H9 (cell line): ENCODE data around the gene CDAN1. TPM values are rescaled to one million over a fixed set of nuclear protein-coding genes. Genes with fewer than 3 reads are reported as not detected.

Experiments used
- DNase-seq: peaks from one replicate; pipeline ENCODE4 v3.0.0-alpha.2; 2017
- H2AFZ ChIP-seq: one replicate; pipeline ENCODE4 v1.6.1; 2013; ENCODE audit warnings: mild to moderate bottlenecking, low read length, control low read depth, moderate library complexity
- H2AK5ac ChIP-seq: 2 replicates; pipeline ENCODE4 v1.6.1; 2013; ENCODE audit warnings: low read length, control low read depth, mixed read lengths; ENCODE audit not compliant: insufficient read length
- H2BK120ac ChIP-seq: one replicate; pipeline ENCODE4 v1.6.1; 2013; ENCODE audit warnings: low read depth, mild to moderate bottlenecking, low read length, control low read depth, inconsistent platforms; ENCODE audit not compliant: poor library complexity, severe bottlenecking
- H2BK12ac ChIP-seq: 2 replicates; pipeline ENCODE4 v1.6.1; 2013; ENCODE audit warnings: low read length, control low read depth, mixed read lengths, low read depth; ENCODE audit not compliant: insufficient read length
- H2BK15ac ChIP-seq: 2 replicates; pipeline ENCODE4 v1.6.1; 2013; ENCODE audit warnings: low read depth, low read length, control low read depth
- H2BK20ac ChIP-seq: one replicate; pipeline ENCODE4 v1.6.1; 2013; ENCODE audit warnings: low read depth, mild to moderate bottlenecking, low read length, control low read depth, inconsistent platforms; ENCODE audit not compliant: poor library complexity, severe bottlenecking
- H2BK5ac ChIP-seq: 2 replicates; pipeline ENCODE4 v1.6.1; 2013; ENCODE audit warnings: low read length, control low read depth, mixed read lengths; ENCODE audit not compliant: insufficient read length
- H3K14ac ChIP-seq: 2 replicates; pipeline ENCODE4 v1.6.1; 2013; ENCODE audit warnings: low read length, control low read depth; ENCODE audit not compliant: insufficient read depth
- H3K18ac ChIP-seq: 2 replicates; pipeline ENCODE4 v1.6.1; 2013; ENCODE audit warnings: low read depth, mild to moderate bottlenecking, mixed read lengths, low read length, control low read depth; ENCODE audit not compliant: insufficient read length
- H3K23ac ChIP-seq: 2 replicates; pipeline ENCODE4 v1.6.1; 2013; ENCODE audit warnings: low read length, control low read depth, mixed read lengths, low read depth; ENCODE audit not compliant: insufficient read length
- H3K23me2 ChIP-seq: 2 replicates; pipeline ENCODE4 v1.6.1; 2013; ENCODE audit warnings: low read depth, mild to moderate bottlenecking, mixed read lengths, low read length, control low read depth; ENCODE audit not compliant: insufficient read length, poor library complexity, severe bottlenecking
- H3K27ac ChIP-seq: 2 replicates; pipeline ENCODE4 v1.5.1; 2013; ENCODE audit warnings: low read length, control low read depth, mixed read lengths, low read depth; ENCODE audit not compliant: insufficient read length
- H3K27me3 ChIP-seq: 2 replicates; pipeline ENCODE4 v1.6.1; 2013; ENCODE audit warnings: low read length, control low read depth, inconsistent platforms; ENCODE audit not compliant: insufficient read depth
- H3K4ac ChIP-seq: 2 replicates; pipeline ENCODE4 v1.6.1; 2013; ENCODE audit warnings: low read depth, mild to moderate bottlenecking, control low read depth, inconsistent platforms, low read length, moderate library complexity
- H3K4me1 ChIP-seq: 2 replicates; pipeline ENCODE4 v1.6.1; 2013; ENCODE audit warnings: low read length, control low read depth, inconsistent platforms; ENCODE audit not compliant: insufficient read depth
- H3K4me2 ChIP-seq: 2 replicates; pipeline ENCODE4 v1.6.1; 2013; ENCODE audit warnings: low read length, control low read depth, mixed read lengths; ENCODE audit not compliant: insufficient read length, insufficient read depth
- H3K56ac ChIP-seq: 2 replicates; pipeline ENCODE4 v1.6.1; 2013; ENCODE audit warnings: low read depth, mild to moderate bottlenecking, mixed read lengths, low read length, control low read depth; ENCODE audit not compliant: insufficient read length
- H3K79me1 ChIP-seq: 2 replicates; pipeline ENCODE4 v1.6.1; 2013; ENCODE audit warnings: low read depth, mild to moderate bottlenecking, moderate library complexity, low read length, control low read depth, inconsistent platforms; ENCODE audit not compliant: insufficient read depth, poor library complexity, severe bottlenecking
- H3K79me2 ChIP-seq: 2 replicates; pipeline ENCODE4 v1.6.1; 2013; ENCODE audit warnings: low read length, control low read depth, inconsistent platforms; ENCODE audit not compliant: insufficient read depth
- H3K9ac ChIP-seq: 2 replicates; pipeline ENCODE4 v1.6.1; 2013; ENCODE audit warnings: low read length, control low read depth, mixed read lengths; ENCODE audit not compliant: insufficient read length; ENCODE audit errors: extremely low read depth
- H3K9me3 ChIP-seq: one replicate; pipeline ENCODE4 v1.6.1; 2013; ENCODE audit warnings: low read depth, low read length, inconsistent platforms; ENCODE audit not compliant: control insufficient read depth
- H3T11ph ChIP-seq: one replicate; pipeline ENCODE4 v1.6.1; 2013; ENCODE audit warnings: mild to moderate bottlenecking, low read length, control low read depth, inconsistent platforms
- H4K20me1 ChIP-seq: one replicate; pipeline ENCODE4 v1.6.1; 2013; ENCODE audit not compliant: control insufficient read depth, insufficient read length, insufficient read depth
- H4K5ac ChIP-seq: 2 replicates; pipeline ENCODE4 v1.6.1; 2013; ENCODE audit warnings: low read depth, mild to moderate bottlenecking, mixed read lengths, low read length, control low read depth; ENCODE audit not compliant: insufficient read length
- H4K8ac ChIP-seq: replicated peaks from 2 replicates; pipeline ENCODE4 v1.6.1; 2013; ENCODE audit warnings: low read length, control low read depth, mixed read lengths, low read depth; ENCODE audit not compliant: insufficient read length
- H4K91ac ChIP-seq: 2 replicates; pipeline ENCODE4 v1.6.1; 2013; ENCODE audit warnings: low read depth, mild to moderate bottlenecking, moderate library complexity, mixed read lengths, low read length, control low read depth; ENCODE audit not compliant: insufficient read length
- H3K27ac Mint-ChIP-seq, 3 experiments: 2 replicates in 2 of 3; 3 replicates in 1 of 3; pipeline ENCODE4 v1.8.0; 2020 to 2021; ENCODE audit warnings: mixed read lengths in 3 of 3, mild to moderate bottlenecking in 1 of 3, moderate library complexity in 1 of 3
- H3K27me3 Mint-ChIP-seq: 2 replicates; pipeline ENCODE4 v1.8.0; 2021; ENCODE audit warnings: low read depth, mild to moderate bottlenecking, moderate library complexity, mixed read lengths
- H3K36me3 Mint-ChIP-seq, 3 experiments: 2 replicates in 2 of 3; 3 replicates in 1 of 3; pipeline ENCODE4 v1.8.0; 2020 to 2021; ENCODE audit warnings: low read depth in 3 of 3, mixed read lengths in 3 of 3; ENCODE audit not compliant: insufficient read depth in 1 of 3
- H3K4me1 Mint-ChIP-seq, 2 experiments: 2 replicates each; pipeline ENCODE4 v1.8.0; 2020; ENCODE audit warnings: mixed read lengths in 2 of 2
- H3K4me3 Mint-ChIP-seq, 2 experiments: 2 replicates in 1 of 2; 3 replicates in 1 of 2; pipeline ENCODE4 v1.8.0; 2020 to 2021; ENCODE audit warnings: mild to moderate bottlenecking in 2 of 2, mixed read lengths in 2 of 2, moderate library complexity in 1 of 2
- H3K9me3 Mint-ChIP-seq, 2 experiments: 2 replicates in 1 of 2; 3 replicates in 1 of 2; pipeline ENCODE4 v1.8.0; 2020; ENCODE audit warnings: mild to moderate bottlenecking in 2 of 2, mixed read lengths in 2 of 2, moderate library complexity in 1 of 2
- CTCF ChIP-seq: fragments of 200-600 bp; sonication (generic); conservative IDR thresholded peaks from 3 replicates; pipeline ENCODE4 v1.8.0; 2021; ENCODE audit warnings: antibody characterized with exemption, mild to moderate bottlenecking
- WGBS: extraction: QIAGEN DNeasy Blood & Tissue Kit; methylation state at CpG from one replicate; pipeline ENCODE4 v1.1.7; 2013; ENCODE audit warnings: missing lambda C conversion rate, low lambda C conversion rate, mixed read lengths; ENCODE audit not compliant: insufficient read length; ENCODE audit errors: extremely low coverage; 5-methylcytosine and 5-hydroxymethylcytosine counted together
- total RNA-seq: library from RNA; stranded (reverse); gene quantifications from 2 replicates; pipeline ENCODE4 v1.2.1, GENCODE V29; 2021

CDAN1 gene
- total RNA-seq, 1 experiment from 2014 or later: 20.4 TPM

GRCh38 chr15:42696626-42697025 lies 40.3 kb downstream of the CDAN1 start:
- H3K27ac Mint-ChIP-seq: no peak overlapping the region; a peak in 1 of 7 replicates
- no peak for TF ChIP-seq CTCF
- no peak for DNase-seq
- Histone ChIP-seq H3K9ac (no peak overlapping the region), H2AFZ (no peak overlapping the region), H3K9me3 (no peaks in the 10 kb centered on the region), H3K27ac (no peak overlapping the region), H4K8ac (no peak overlapping the region), H4K91ac (no peak overlapping the region), H2BK12ac (no peak overlapping the region), H4K20me1 (no peaks in the 10 kb centered on the region), H3K4ac (no peak overlapping the region), H2BK120ac (no peak overlapping the region), H3K27me3 (no peaks in the 10 kb centered on the region), H3K23me2 (no peaks in the 10 kb centered on the region), H3T11ph (no peak overlapping the region), H4K5ac (no peak overlapping the region), H3K4me2 (no peak overlapping the region), H3K4me1 (no peaks in the 10 kb centered on the region), H3K14ac (no peak overlapping the region), H3K18ac (no peak overlapping the region), H2BK20ac (no peak overlapping the region), H2AK5ac (no peak overlapping the region), H3K79me1 (no peaks in the 10 kb centered on the region), H2BK5ac (no peak overlapping the region), H3K79me2 (no peaks in the 10 kb centered on the region), H3K56ac (no peak overlapping the region), H2BK15ac (no peak overlapping the region), H3K23ac (no peak overlapping the region)
- H3K27me3 Mint-ChIP-seq: no peaks in the 10 kb centered on the region
- peaks cover 6 to 22% (median 9%) of the 10 kb centered on the region in 3 experiments; a peak in 6 of 7 replicates for H3K36me3 Mint-ChIP-seq
- H3K4me1 Mint-ChIP-seq: peaks cover 0 to 3% of the 10 kb centered on the region in 2 experiments; a peak in 1 of 4 replicates
- no CpG with 5 or more reads among the region's 5 CpGs for WGBS
- H3K4me3 Mint-ChIP-seq: no peak overlapping the region
- peaks cover 3% of the 10 kb centered on the region in 2 experiments; a peak in 2 of 5 replicates for H3K9me3 Mint-ChIP-seq
